ENCODE data around the gene SERPINA4. TPM values are rescaled to one million over a fixed set of nuclear protein-coding genes. Genes with fewer than 3 reads are reported as not detected.

SERPINA4 gene
- total RNA-seq, 1 experiment from 2014 or later = not detected

GRCh38 chr14:94602722-94603121 is 41.5 kb downstream of the SERPINA4 start:
- H3K9me3 ChIP-seq (ENCODE audit: control insufficient read depth, low read depth, low read length) = no peaks in the 10 kb centered on the region
- H3K4me1 Mint-ChIP-seq = peaks cover 20 to 24% of the 10 kb centered on the region in 2 experiments

More at GRCh38 chr14:94602722-94603121, 41.5 kb downstream of the SERPINA4 start:
- Mint-ChIP-seq H3K27ac (no peak overlapping the region), H3K9me3 (peaks cover 0 to 3% of the 10 kb centered on the region in 2 experiments; a peak in 2 of 5 replicates), H3K27me3 (ENCODE audit: low read depth) (peaks cover 17% of the 10 kb centered on the region), H3K4me3 (no peak overlapping the region), H3K36me3 (ENCODE audit: insufficient read depth in 1 of 3, low read depth in 3 of 3) (peaks cover 0 to 5% (median 0%) of the 10 kb centered on the region in 3 experiments; a peak in 3 of 7 replicates)
- no peak for TF ChIP-seq CTCF (conservative IDR thresholded peaks at IDR 0.05)
- H2BK15ac ChIP-seq (ENCODE audit: low read depth, low read length) = no peak overlapping the region
- H3K18ac ChIP-seq (ENCODE audit: insufficient read length, low read depth, low read length) = no peak overlapping the region
- no peak overlapping the region for H2AK5ac ChIP-seq (ENCODE audit: insufficient read length, low read length)
- no peak overlapping the region for H3K56ac ChIP-seq (ENCODE audit: insufficient read length, low read depth, low read length)
- no peak overlapping the region for H2BK20ac ChIP-seq (ENCODE audit: low read depth, low read length, poor library complexity, severe bottlenecking)
- no peak overlapping the region for H3K4me2 ChIP-seq (ENCODE audit: insufficient read depth, insufficient read length, low read length)
- no peak overlapping the region for H2BK12ac ChIP-seq (ENCODE audit: insufficient read length, low read depth, low read length)
- no peak overlapping the region for H3K9ac ChIP-seq (ENCODE audit: extremely low read depth, insufficient read length, low read length)
- no peak overlapping the region for H3K23ac ChIP-seq (ENCODE audit: insufficient read length, low read depth, low read length)
- no peak overlapping the region for H2AFZ ChIP-seq (ENCODE audit: low read length)
- no peak overlapping the region for H2BK120ac ChIP-seq (ENCODE audit: low read depth, low read length, poor library complexity, severe bottlenecking)
- H3K14ac ChIP-seq (ENCODE audit: insufficient read depth, low read length) = no peak overlapping the region
- 0 out of 2 replicates have a peak, but pooled peaks cover 2% of the 10 kb centered on the region for H3K4me1 ChIP-seq (ENCODE audit: insufficient read depth, low read length)
- H3K27me3 ChIP-seq (ENCODE audit: insufficient read depth, low read length) = no peaks in the 10 kb centered on the region
- H4K8ac ChIP-seq (replicated peaks; ENCODE audit: insufficient read length, low read depth, low read length) = no peak overlapping the region
- no peaks in the 10 kb centered on the region for H3K79me2 ChIP-seq (ENCODE audit: insufficient read depth, low read length)
- H4K91ac ChIP-seq (ENCODE audit: insufficient read length, low read depth, low read length) = no peak overlapping the region
- no peak overlapping the region for H2BK5ac ChIP-seq (ENCODE audit: insufficient read length, low read length)
- no CpG with 5 or more reads among the region's 5 CpGs for WGBS (ENCODE audit: extremely low coverage, insufficient read length, low lambda C conversion rate)
- H3K79me1 ChIP-seq (ENCODE audit: insufficient read depth, low read depth, low read length, poor library complexity, severe bottlenecking) = no peaks in the 10 kb centered on the region
- H3T11ph ChIP-seq (ENCODE audit: low read length) = no peak overlapping the region
- H3K27ac ChIP-seq (ENCODE audit: insufficient read length, low read depth, low read length) = no peak overlapping the region
- no peaks in the 10 kb centered on the region for H3K23me2 ChIP-seq (ENCODE audit: insufficient read length, low read depth, low read length, poor library complexity, severe bottlenecking)
- no peak for DNase-seq
- H4K5ac ChIP-seq (ENCODE audit: insufficient read length, low read depth, low read length) = no peak overlapping the region
- no peaks in the 10 kb centered on the region for H4K20me1 ChIP-seq (ENCODE audit: control insufficient read depth, insufficient read depth, insufficient read length)
- no peak overlapping the region for H3K4ac ChIP-seq (ENCODE audit: low read depth, low read length)

Data from H9 (cell line).